HUDEP-2 (cell line): Measurements from ENCODE around the gene COG5.
"Not testable (repeated sequence)": the region's sequence is repeated elsewhere in the genome, so short reads cannot be mapped to it uniquely, and the experiment has no call there.

Experiments
- DNase-seq, 76 experiments: peaks; one replicate each; lab custom pipeline; 2025; ENCODE audit not compliant: unreplicated experiment in 76 of 76; lab: John Stamatoyannopoulos, UW

COG5 gene

DNA sequence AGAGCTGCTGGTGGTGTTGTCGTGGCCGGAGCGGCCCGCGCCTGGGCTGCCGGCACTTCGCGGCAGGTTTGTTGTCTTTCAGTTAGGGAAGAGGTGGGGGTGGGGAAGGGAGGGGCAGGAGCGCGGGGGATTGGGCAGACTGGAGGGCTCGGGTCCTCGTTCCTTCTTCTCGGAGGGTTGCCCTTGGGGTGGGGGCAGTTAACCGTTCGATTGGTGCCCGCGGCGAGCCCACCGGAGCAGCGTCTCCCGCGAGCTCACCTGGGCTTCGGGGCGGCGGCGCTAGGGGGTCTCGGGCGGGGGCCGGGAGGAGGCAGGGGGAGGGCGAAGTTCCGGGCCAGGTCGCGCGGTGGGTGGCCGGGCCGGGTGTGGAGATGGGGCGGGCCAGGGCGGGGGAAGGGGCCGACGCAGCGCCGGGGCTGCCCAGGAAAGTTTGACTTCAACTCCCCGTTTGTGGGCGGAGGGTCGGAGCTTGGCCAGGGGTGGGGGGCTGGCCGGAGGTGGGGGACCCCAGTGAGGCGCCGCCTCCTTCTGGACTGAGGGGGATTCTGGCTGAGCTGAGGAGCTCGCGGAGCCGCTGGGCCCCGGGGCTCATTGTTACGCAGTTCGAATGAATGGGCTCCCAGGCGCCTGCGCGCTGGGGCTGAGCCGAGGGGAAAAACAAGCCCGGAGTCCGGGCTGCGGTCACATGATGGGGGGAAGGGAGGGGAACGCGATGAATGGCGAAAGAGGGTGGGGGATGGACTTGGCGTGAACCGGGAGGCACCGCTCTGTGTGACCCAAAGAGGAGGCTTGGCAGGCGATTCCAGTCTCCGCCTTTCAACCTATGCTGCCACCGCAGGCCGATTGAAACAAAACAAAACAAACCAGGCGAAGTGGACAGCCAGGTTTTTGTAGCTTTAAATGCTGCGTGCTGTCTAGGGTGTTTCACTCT, 394.3 kb downstream of the COG5 start:
- peak in 75 of 76 experiments; percentile 20 to 98 (median 94) for DNase-seq

DNA sequence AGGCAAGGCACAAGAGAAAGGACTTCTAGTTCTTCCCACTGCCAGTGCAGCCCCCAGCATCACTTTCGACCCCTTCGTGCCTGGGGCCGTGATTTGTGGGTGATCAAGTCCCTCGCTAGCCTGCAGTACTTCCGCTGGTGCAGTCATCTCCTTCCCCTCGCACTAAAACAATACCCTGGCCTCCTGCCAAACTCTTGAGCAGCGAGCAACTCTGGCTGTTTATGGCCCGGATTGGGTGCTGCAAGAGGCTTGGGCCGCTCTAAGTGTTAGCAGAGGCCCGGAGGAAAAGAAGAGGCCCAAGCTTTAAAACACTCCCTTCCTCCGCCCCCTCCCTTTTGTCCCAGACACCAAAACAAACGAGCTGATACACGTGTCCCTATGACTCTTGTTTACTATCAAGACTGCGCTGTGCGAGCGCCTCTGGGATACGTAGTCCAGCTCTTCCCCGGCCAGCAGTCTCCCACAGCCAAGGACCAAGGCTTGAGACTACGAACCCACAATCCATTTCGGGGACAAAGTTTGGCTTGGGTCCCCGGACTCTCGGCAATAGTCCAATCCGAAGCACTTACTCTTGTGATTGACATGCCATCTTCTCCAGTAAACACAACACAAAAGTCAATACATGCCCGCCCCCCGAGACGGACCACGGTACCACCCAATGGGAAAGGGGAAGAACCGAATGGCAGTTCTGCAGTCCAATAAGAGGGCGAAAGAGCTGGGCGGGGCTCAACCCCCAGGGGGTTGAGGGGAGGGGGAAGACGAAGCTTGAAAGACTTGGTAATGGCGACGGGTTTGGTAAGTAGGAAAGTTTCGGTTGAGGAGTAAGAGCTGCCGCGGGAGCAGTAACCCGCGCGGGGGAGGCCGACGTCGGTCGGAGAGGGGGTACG, 395.2 kb downstream of the COG5 start, which contains the start of gene HBP1:
Gene HBP1 (plus strand): TSS at position 771 of the 887 bp plus-strand sequence. CDS start 10,891 bp downstream, outside the sequence.
- peak; percentile 46 to 100 (median 98) for DNase-seq

DNA sequence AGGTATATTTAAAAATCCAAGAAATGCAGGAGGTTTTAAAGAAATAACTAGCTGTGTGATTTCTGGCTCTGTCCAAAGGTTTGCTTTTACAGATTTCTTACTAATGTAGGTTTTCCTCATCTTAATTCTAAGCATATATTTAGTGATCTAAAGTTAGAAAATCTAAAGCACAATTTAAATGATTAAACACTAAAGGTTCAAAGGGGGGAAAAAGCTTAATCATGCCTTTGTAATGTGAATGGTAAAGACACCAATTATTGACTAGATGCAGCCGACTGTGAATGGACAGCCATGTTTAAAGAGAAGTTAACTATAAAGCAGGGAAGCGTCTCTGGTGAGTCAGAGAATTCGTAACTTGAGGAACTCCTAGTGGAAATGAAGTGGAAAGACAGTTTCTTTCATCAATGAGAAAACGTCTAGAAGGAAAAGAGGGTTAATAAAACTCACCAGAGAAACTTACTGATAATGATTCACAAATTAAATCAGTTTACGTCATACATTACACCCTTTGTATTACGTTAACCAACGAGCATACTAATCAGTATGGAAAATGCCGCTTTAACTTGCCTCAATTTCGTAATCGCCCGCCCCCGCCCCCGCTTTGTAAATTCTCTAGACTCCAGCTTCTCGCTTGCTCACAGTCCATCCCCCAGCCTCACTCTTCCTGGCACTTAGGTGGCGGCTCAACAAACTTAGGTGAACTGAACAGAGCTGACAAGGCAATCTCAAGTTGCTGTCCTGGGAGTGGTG, 396.1 kb downstream of the COG5 start:
- DNase-seq: peak in 31 of 76 experiments; percentile 7 to 65 (median 31)

DNA sequence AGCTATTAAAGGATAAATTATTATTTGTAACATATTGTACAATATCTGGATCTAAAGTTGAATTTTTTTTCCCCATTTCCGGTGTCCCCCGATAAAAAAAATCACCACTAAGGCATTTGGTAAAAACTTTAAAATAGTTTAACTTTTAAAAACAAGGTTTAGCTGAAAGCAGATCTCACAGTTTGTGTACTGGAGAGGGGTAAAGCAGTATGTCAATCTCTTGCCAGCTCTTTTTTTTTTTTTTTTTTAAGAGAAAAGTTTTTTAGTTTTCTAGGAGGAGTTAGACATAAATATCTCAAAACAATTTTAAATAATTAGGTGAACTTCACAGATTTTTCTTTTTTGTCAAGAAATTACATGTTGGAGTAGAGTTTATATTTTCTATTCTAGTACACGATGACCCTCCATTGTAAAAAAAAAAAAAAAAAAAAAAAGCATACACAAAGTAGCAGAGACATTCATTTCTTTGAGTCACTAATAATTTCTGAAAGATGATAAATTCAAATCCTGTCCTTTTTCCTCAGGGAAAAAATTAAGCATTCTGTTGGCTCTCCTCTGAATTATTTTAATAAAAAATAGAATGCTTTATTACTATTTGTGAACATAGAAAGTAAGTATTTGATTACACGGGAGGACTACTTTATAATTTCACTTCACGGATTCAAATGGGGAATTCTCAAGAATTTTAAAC, 396.8 kb downstream of the COG5 start:
- no peak for DNase-seq

DNA sequence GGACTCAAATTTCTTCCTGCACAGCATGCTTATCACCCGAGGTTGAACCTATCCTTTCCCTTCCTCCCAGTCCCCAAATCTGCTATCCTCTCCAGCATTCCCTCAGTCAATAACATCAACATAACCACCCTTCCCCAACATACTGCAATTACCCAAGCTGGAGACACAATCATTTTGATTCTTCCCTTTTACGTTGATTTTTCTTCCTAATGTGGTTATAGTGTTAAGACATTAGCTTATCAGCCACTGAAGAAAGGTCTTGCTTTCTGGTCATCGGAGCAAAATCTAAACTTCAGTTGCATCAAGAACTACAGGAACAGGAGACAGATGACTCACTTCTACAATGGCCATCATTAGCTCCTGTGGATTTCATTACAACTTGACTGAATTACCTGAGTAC, 398.4 kb downstream of the COG5 start:
- DNase-seq: no peak

DNA sequence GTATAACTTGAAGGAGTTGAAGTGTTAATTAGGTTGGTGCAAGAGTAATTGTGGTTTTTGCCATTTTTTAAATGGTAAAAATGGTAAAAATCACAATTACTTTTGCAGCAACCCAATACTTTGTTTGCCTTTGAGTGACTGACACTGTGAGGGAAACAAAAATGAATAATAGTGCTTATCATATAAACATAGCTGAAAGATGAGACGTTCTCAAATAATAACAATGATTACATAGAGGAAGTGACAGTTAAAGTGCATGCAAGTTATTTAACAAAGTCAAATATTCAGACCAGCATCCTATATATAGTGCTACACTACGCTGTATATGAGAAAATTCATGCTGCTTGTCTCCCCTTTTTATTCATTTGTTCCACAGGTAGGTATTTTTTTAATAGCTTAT, 399.6 kb downstream of the COG5 start:
- DNase-seq: no peak

DNA sequence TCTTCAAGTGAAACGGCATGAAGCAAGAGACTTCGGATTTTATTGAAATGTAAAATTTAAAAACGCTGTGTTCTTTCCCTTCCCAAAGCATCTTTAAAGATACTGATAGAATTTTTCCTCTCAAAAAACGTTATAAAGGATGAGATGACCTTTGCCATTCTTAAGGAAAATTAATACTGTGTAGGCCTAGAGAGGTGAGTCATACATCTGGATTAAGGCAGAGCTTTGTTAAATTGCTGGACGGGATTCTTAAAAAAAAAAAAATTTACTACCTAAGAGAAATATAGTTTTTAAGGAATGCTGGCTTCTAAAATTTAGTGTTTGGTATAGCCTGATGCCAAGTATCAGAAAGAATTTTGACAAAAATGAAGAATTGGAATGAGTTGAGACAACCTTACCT, 401.2 kb downstream of the COG5 start:
- no peak for DNase-seq

DNA sequence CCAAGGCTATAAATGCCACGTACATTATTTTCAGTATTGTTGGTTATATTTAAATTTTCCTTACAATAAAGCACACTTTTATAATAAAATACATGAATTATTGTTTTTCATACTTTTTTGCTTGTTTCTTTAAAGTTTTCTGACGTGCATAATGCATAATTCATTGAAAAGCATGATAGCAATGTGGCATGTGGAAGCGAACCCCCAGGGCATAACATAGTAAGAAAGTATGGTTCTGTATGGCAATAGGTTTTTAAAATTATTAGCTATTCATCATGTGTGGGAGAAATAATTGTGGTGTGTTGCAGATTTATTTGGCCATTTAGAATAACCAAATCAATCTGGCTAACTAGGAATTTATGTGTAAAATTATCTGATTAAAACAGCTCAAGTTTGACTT, 402.3 kb downstream of the COG5 start:
- no peak for DNase-seq

DNA sequence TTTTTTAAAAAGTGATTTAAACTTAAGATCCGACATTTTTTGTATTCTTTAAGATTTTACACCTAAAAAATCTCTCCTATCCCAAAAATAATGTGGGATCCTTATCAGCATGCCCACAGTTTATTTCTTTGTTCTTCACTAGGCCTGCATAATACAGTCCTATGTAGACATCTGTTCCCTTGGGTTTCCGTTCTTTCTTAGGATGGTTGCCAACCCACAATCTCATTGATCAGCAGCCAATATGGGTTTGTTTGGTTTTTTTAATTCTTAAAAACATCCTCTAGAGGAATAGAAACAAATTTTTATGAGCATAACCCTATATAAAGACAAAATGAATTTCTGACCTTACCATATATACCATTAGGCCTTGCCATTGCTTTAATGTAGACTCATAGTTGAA, 403.3 kb downstream of the COG5 start:
- DNase-seq: no peak

DNA sequence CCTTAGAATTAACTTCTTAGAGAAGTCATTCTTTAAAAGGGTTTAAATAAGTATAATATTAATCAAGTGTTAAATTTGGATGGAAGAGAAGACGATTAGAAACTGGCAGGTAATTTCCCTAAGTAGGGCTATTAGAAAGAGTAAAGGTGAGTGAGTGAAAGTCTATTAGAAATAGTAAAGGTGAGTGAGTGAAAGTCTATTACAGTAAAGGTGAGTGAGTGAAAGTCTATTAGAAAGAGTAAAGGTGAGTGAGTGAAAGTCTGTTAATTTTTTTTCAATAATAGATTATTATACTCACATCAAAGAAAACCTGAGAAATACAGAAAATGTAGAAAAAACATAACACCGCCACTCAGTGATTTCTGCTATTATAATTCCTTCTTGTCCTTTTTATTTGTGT, 405.7 kb downstream of the COG5 start:
- DNase-seq: no peak

DNA sequence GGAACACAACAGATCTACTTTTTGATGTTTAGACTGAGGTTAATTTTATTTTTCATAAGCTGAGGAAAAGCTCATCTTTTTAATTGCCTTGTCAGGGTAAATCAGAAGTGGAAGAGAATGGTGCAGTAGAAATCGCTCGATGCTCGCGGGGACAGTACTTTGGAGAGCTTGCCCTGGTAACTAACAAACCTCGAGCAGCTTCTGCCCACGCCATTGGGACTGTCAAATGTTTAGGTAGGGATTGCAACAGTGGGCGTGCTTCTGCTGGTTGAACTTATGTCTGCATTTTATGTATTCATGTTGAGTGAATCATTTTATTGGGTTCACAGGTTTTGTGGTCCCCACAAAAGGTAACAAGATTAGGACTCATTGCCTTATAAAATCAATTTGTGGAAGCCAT, 406.6 kb downstream of the COG5 start:
- no peak for DNase-seq

DNA sequence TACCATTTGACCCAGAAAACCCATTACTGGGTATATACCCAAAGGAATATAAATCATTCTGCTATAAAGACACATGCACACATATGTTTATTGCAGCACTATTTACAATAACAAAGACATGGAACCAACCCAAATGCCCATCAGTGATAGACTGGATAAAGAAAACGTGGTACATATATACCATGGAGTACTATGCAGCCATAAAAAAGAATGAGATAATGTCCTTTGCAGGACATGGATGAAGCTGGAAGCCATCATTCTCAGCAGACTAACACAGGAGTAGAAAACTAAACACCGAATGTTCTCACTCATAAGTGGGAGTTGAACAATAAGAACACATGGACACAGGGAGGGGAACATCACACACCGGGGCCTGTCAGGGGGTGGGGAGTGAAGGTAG, 408.0 kb downstream of the COG5 start:
- not testable (repeated sequence) for DNase-seq

DNA sequence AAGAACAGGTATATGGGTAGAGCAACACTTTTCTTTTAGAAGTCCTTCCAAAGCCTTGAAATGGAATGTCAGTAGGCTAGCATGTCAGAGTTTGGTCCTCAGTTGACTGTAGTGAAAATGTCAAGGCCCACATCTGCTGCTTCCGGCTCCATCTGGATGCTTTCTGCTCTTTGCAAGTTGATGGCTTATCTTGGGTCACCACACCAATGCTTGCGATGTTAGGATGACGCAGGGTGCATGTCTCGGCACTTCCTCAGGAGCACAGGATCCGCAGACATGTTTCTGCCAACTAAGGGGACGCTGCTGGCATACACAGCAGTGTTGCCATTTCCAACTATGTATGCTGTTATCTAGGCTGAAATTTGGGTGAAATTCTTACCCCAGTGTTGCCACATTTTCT, 408.9 kb downstream of the COG5 start:
- no peak for DNase-seq

DNA sequence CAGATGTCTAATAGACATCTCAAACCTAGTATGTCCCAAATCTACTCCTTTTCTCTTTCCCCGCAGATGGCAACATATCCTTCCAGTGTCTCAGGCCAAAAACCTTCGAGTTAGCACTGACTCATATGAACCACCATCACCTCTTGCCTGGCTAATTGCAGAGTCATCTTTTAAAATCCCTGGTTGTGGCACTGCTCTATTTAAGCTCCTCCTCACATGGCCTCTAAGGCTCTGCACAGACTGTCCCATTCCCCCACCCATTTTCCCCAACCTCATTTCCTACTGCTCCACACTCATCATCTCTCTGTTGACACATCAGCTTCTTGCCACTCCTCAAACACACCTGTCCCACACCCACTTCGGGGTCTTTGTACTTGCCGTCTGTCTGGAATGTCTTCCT, 411.7 kb downstream of the COG5 start:
- DNase-seq: no peak
